AG04449 (cell line): ENCODE data around the gene DDX56.
"Not testable (repeated sequence)": the region's sequence is repeated elsewhere in the genome, so short reads cannot be mapped to it uniquely, and the experiment has no call there.

Experiments used
- CTCF ChIA-PET: fragments of 350-600 bp; formaldehyde crosslinking; extraction: SDS; loops from one replicate; lab custom pipeline; 2021; ENCODE audit warnings: antibody characterized with exemption; lab: Yijun Ruan, JAX
- POLR2A ChIA-PET: fragments of 400-600, 350-600 bp; formaldehyde crosslinking; extraction: SDS; loops from one replicate; lab custom pipeline; 2020; ENCODE audit warnings: antibody characterized with exemption, inconsistent platforms; lab: Yijun Ruan, JAX
- DNase-seq: peaks from one replicate; pipeline ENCODE4 v3.0.0-alpha.2; 2010; ENCODE audit warnings: low read depth, low spot score
- H3K4me3 ChIP-seq: 2 replicates; pipeline ENCODE4 v1.5.1; 2011; ENCODE audit warnings: low read depth, mild to moderate bottlenecking, control low read depth, low read length
- CTCF ChIP-seq: IDR thresholded peaks from one replicate; pipeline ENCODE4 v1.5.1; 2011; ENCODE audit warnings: mild to moderate bottlenecking, moderate library complexity, low read length, control low read depth, inconsistent platforms; ENCODE audit not compliant: insufficient read depth; ENCODE audit errors: missing control alignments

The DDX56 gene

GRCh38 chr7:44602576-44602910, 28.8 kb upstream of the DDX56 start:
- DNase-seq = no peak
- no peak for TF ChIP-seq CTCF
- H3K4me3 ChIP-seq = no peak overlapping the region
- ChIA-PET CTCF (no interaction called here), POLR2A (interaction anchor here (0.7 kb wide), 1 partner anchor 149 kb away, joined by 3 read pairs; no protein-coding TSS in a partner anchor)

- ChIA-PET CTCF (no interaction called here), POLR2A (interaction anchor here (0.6 kb wide), 1 partner anchor 15 kb away, joined by 3 read pairs; no protein-coding TSS in a partner anchor)
- H3K4me3 ChIP-seq = no peak overlapping the region
- DNase-seq = no peak
- TF ChIP-seq CTCF = no peak
Observed at GRCh38 chr7:44599222-44599621, 25.5 kb upstream of the DDX56 start.

GRCh38 chr7:44597181-44597580, 23.5 kb upstream of the DDX56 start:
- DNase-seq, H3K4me3 ChIP-seq, CTCF ChIA-PET, POLR2A ChIA-PET: not testable (repeated sequence)

- no peak for DNase-seq
- H3K4me3 ChIP-seq = no peak overlapping the region
- CTCF ChIA-PET = no interaction called here
- TF ChIP-seq CTCF = no peak
- POLR2A ChIA-PET = no interaction called here
Observed at GRCh38 chr7:44595934-44596635, 22.4 kb upstream of the DDX56 start.

- DNase-seq = no peak
- ChIA-PET POLR2A (interaction anchor here (1.4 kb wide), 1 partner anchor 206 kb away, joined by 4 read pairs; the partner anchor contains the start of gene PPIA), CTCF (interaction anchor here (0.7 to 2.4 kb wide), 6 partner anchors 8 to 545 kb away, joined by 3 to 13 read pairs (median 4); no protein-coding TSS in a partner anchor)
- H3K4me3 ChIP-seq = no peak overlapping the region
- TF ChIP-seq CTCF = no peak
Observed at GRCh38 chr7:44590910-44591309, 17.2 kb upstream of the DDX56 start.

- no peak overlapping the region for H3K4me3 ChIP-seq
- no peak for DNase-seq
- TF ChIP-seq CTCF = peak; percentile 50
- ChIA-PET POLR2A (no interaction called here), CTCF (interaction anchor here (0.7 to 3.3 kb wide), 17 partner anchors 23 to 548 kb away, joined by 3 to 35 read pairs (median 4); partner anchors contain the start of genes H2AZ2 and ZMIZ2)
Observed at GRCh38 chr7:44587843-44588711, 14.4 kb upstream of the DDX56 start.
